Left ventricle myocardium inferior (tissue), 1 donor: ENCODE results near the gene NOX4. TPM values are rescaled to one million over a fixed set of nuclear protein-coding genes. Genes with fewer than 3 reads are reported as not detected.
A peak's percentile ranks its signal among the peaks of the same experiment; 100 is the strongest.
"Not testable (repeated sequence)": the region's sequence is repeated elsewhere in the genome, so short reads cannot be mapped to it uniquely, and the experiment has no call there.

Source experiments
- DNase-seq: peaks from one replicate; pipeline ENCODE4 v3.0.0-alpha.2; 2020
- H3K27ac ChIP-seq: fragments of 200-600 bp; replicated peaks from 2 replicates; pipeline ENCODE4 v1.8.0; 2021
- H3K27me3 ChIP-seq: fragments of 200-600 bp; 2 replicates; pipeline ENCODE4 v1.8.0; 2021; ENCODE audit warnings: low read depth
- H3K36me3 ChIP-seq: fragments of 200-600 bp; 2 replicates; pipeline ENCODE4 v1.8.0; 2021
- H3K4me1 ChIP-seq: fragments of 200-600 bp; 2 replicates; pipeline ENCODE4 v1.8.0; 2021
- H3K4me3 ChIP-seq: fragments of 200-600 bp; 2 replicates; pipeline ENCODE4 v1.8.0; 2021; ENCODE audit warnings: mild to moderate bottlenecking, moderate library complexity
- H3K9me3 ChIP-seq: fragments of 200-600 bp; replicated peaks from 2 replicates; pipeline ENCODE4 v1.8.0; 2021
- CTCF ChIP-seq: fragments of 200-600 bp; IDR thresholded peaks from 2 replicates; pipeline ENCODE4 v1.8.0; 2021; ENCODE audit warnings: antibody characterized with exemption, mild to moderate bottlenecking, borderline replicate concordance
- intact Hi-C: fragments of 100-400 bp; cut with micrococcal nuclease; formaldehyde crosslinking; loops from one replicate; pipeline ENCODE4 v1.11.0; 2022
- total RNA-seq: library from RNA; stranded (reverse); fragmentation: NEBNext Ultra II Directional; extraction: Animal tissue kit (Norgen Biotek cat#: 25700); gene quantifications from one replicate; pipeline ENCODE4 v1.2.1, GENCODE V29; 2021
- donor health status: DM: no; HTN: yes; CAD: no; lungs with severe emphysema.

The NOX4 gene
- total RNA-seq, 1 donor from 2014 or later: 3.5 TPM

- no peak for TF ChIP-seq CTCF
- Histone ChIP-seq H3K27me3 (no peaks in the 10 kb centered on the region), H3K27ac (no peak overlapping the region), H3K4me3 (no peak overlapping the region), H3K4me1 (no peaks in the 10 kb centered on the region), H3K36me3 (no peaks in the 10 kb centered on the region), H3K9me3 (no peaks in the 10 kb centered on the region)
- intact Hi-C loops: no loop called here
- no peak for DNase-seq
Measured at GRCh38 chr11:89420981-89421380, 70.2 kb downstream of the NOX4 start.

- Histone ChIP-seq H3K27me3 (no peaks in the 10 kb centered on the region), H3K9me3 (peaks cover under 1% of the 10 kb centered on the region), H3K27ac (no peak overlapping the region), H3K36me3 (no peaks in the 10 kb centered on the region), H3K4me3 (no peak overlapping the region), H3K4me1 (no peaks in the 10 kb centered on the region)
- no peak for TF ChIP-seq CTCF
- intact Hi-C loops: no loop called here
- no peak for DNase-seq
Measured at GRCh38 chr11:89416961-89417360, 74.2 kb downstream of the NOX4 start.

GRCh38 chr11:89411112-89411511, 80.1 kb downstream of the NOX4 start:
- H3K36me3 ChIP-seq, H3K9me3 ChIP-seq, H3K4me1 ChIP-seq, intact Hi-C loops, H3K27me3 ChIP-seq, H3K27ac ChIP-seq, DNase-seq, H3K4me3 ChIP-seq: not testable (repeated sequence)

GRCh38 chr11:89410666-89411065, 80.5 kb downstream of the NOX4 start:
- DNase-seq, H3K36me3 ChIP-seq, H3K27ac ChIP-seq, H3K27me3 ChIP-seq, H3K9me3 ChIP-seq, intact Hi-C loops, H3K4me3 ChIP-seq, H3K4me1 ChIP-seq: not testable (repeated sequence)

- intact Hi-C loops, H3K9me3 ChIP-seq, H3K4me1 ChIP-seq, H3K27ac ChIP-seq, H3K4me3 ChIP-seq, H3K36me3 ChIP-seq, H3K27me3 ChIP-seq, DNase-seq: not testable (repeated sequence)
Measured at GRCh38 chr11:89408441-89408840, 82.7 kb downstream of the NOX4 start.

- Histone ChIP-seq H3K4me1 (no peaks in the 10 kb centered on the region), H3K27me3 (no peaks in the 10 kb centered on the region), H3K4me3 (no peak overlapping the region), H3K27ac (no peak overlapping the region), H3K9me3 (no peaks in the 10 kb centered on the region), H3K36me3 (no peaks in the 10 kb centered on the region)
- intact Hi-C loops: no loop called here
- DNase-seq: no peak
- peak; percentile 41 for TF ChIP-seq CTCF
Measured at GRCh38 chr11:89405629-89406028, 85.5 kb downstream of the NOX4 start.

- H3K27ac ChIP-seq, intact Hi-C loops, H3K4me1 ChIP-seq, DNase-seq, H3K27me3 ChIP-seq, H3K4me3 ChIP-seq, H3K9me3 ChIP-seq, H3K36me3 ChIP-seq: not testable (repeated sequence)
Measured at GRCh38 chr11:89391654-89392053, 99.5 kb downstream of the NOX4 start.

- H3K4me3 ChIP-seq, H3K36me3 ChIP-seq, H3K27ac ChIP-seq, H3K4me1 ChIP-seq, DNase-seq, intact Hi-C loops, H3K27me3 ChIP-seq: not testable (repeated sequence)
- peaks cover 21% of the 10 kb centered on the region for H3K9me3 ChIP-seq
Measured at GRCh38 chr11:89387501-89387900, 103.7 kb downstream of the NOX4 start.

- H3K36me3 ChIP-seq, intact Hi-C loops, H3K4me3 ChIP-seq, H3K27me3 ChIP-seq, H3K27ac ChIP-seq, DNase-seq: not testable (repeated sequence)
- H3K9me3 ChIP-seq: peaks cover 21% of the 10 kb centered on the region
- peaks cover 22% of the 10 kb centered on the region for H3K4me1 ChIP-seq
Measured at GRCh38 chr11:89382986-89383385, 108.2 kb downstream of the NOX4 start.
